Ishikawa (cell line): Measurements from ENCODE around the gene EHBP1L1.

ENCODE experiments used
- CREB1 ChIP-seq: IDR thresholded peaks from 2 replicates; pipeline ENCODE4 v1.6.1; 2012; ENCODE audit warnings: low read depth
- FOXM1 ChIP-seq: IDR thresholded peaks from 2 replicates; pipeline ENCODE4 v1.6.1; 2012; ENCODE audit warnings: low read depth, borderline replicate concordance
- TAF1 ChIP-seq: IDR thresholded peaks from 2 replicates; pipeline ENCODE4 v1.6.1; 2012; ENCODE audit warnings: low read depth, mild to moderate bottlenecking

GRCh38 chr11:65545853-65546216, 30.0 kb upstream of the EHBP1L1 start:
- TF ChIP-seq CREB1 (no peak), FOXM1 (no peak), TAF1 (no peak)
